ENCODE measurements around the gene VAV1.
"Not testable (repeated sequence)": the region's sequence is repeated elsewhere in the genome, so short reads cannot be mapped to it uniquely, and the experiment has no call there.

Gene VAV1

GRCh38 chr19:6761053-6761676, 11.3 kb upstream of the VAV1 start:
- DNase-seq: no peak

DNA sequence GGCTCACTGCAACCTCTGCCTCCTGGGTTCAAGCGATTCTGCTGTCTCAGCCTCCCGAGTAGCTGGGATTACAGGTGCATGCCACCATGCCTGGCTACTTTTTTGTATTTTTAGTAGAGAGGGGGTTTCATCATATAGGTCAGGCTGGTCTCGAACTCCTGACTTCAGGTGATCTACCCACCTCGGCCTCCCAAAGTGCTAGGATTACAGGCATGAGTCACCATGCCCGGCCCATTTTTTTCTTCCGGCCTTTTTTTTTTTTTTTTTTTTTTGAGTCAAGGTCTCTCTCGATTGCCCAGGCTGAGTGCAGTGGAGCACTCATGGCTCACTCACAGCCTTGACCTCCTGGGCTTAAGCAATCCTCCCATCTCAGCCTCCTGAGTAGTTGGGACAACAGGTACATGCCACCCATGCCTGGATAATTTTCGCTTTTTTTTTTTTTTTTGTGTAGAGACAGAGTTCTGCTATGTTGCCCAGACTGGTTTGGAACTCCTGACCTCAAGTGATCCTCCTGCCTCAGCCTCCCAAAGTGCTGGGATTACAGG, 10.2 kb upstream of the VAV1 start:
- DNase-seq: not testable (repeated sequence)

DNA sequence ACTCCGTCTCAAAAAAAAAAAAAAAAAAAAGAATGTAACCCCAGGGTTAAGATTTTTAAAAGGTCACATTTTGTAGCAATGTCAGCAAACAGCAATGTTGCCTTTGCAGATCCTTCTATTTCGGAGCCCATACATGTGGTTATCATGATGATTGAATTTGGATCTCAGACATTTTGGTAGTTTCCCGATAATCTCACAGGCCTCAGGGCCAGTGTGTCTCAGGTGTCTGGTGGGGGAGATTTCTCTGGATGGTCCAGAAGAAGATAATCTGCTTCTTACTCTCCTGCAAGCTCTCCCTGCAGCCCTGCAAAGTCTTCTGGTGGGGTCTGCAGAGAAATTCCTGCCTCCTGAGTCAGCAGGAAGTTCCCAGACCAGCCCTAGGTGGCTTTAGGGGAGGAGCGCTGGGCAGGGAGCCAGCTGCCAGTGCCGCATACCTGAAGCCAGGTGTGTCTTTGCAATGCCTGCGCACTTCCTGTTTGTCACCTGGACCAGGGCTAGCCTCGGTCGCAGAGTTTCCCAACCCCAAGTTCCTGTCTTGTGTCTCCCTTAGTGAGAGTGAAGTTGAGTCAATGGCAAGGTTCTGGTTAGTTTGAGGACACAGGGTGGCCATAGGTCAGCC, 6.7 kb upstream of the VAV1 start:
- no peak for DNase-seq

DNA sequence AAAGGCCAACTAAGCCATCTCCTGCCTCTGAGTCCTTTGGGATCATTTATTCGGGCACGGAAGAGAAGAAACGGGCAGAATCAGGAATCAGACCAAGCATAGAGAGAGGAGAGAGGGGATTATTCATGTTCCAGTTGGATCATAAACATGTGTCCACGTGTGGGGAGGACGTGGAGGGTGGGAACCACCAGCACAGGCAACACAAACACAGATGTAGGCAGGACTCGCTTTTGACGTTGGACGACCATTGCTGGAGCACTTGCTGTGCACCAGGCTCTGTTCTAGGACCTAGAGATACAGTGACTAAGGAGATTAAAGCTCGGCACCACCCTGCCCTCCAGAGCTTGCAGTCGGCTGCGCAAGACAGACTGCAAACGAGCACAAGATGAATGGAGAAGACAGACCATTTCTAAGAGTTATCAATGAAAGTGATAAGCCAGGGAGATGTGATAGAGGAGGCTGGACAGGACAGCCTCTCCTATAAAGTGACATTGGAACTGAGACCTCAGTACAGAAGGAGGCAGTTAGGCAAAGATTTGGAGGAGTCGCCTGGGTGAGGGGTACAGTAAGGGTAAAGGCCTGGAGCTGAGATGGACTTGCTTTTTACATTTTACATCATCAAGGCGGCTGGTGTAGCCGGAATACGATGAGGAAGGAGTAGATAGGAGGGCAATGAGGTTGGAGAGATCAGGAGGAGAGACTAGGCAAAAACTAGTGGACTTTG, 6.0 kb upstream of the VAV1 start:
- DNase-seq: no peak

DNA sequence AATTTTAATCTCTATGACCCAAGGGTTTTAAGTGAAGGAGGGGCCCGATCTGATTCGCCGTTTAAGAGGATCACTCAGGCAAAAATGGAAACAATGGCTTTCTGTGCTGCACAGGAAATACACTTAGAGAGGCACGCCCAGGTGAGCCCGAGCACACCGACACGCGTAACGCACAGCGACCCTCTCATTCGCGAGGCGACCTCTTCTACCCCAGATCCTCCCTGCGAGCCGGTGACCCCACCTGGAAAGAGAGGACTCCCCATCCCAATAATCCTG, 5.5 kb upstream of the VAV1 start:
- DNase-seq: no peak

GRCh38 chr19:6767357-6768235, 4.9 kb upstream of the VAV1 start, which contains the start of gene SH2D3A:
TSS of gene SH2D3A (minus strand) at chr19:6767435. CDS start at chr19:6763748, 3,687 bp downstream.
- no peak for DNase-seq

- DNase-seq: no peak
Observed at GRCh38 chr19:6768236-6768785, 4.2 kb upstream of the VAV1 start.

DNA sequence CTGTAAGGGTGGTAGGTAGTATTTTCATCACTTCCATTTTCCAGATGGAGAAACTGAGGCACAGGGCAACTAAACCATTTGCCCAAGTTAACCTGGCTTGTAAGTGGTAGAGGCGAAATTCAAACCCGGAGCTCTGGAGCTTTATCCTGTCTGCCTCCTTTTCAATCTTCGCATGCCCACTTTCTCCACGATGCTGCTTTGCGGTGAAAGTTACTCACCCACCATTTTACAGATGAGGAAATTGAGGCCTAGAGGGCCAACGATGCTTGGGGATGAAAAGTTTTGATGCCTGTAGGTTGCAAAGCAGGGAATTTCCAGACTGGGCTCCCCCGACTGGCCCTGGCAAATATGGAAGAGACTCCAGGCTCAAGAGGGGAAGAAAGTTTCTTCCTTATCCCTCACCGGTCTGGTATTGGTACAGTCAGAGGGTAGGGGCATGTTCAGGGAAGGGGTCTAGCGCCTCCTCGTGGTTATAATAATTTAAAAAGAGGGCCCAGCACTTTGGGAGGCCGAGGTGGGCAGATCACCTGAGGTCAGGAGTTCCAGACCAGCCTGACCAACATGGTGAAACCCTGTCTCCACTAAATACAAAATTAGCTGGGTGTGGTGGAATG, 3.4 kb upstream of the VAV1 start:
- DNase-seq: no peak

GRCh38 chr19:6771648-6772027, 870 bp upstream of the VAV1 start:
- DNase-seq: not testable (repeated sequence)

DNA sequence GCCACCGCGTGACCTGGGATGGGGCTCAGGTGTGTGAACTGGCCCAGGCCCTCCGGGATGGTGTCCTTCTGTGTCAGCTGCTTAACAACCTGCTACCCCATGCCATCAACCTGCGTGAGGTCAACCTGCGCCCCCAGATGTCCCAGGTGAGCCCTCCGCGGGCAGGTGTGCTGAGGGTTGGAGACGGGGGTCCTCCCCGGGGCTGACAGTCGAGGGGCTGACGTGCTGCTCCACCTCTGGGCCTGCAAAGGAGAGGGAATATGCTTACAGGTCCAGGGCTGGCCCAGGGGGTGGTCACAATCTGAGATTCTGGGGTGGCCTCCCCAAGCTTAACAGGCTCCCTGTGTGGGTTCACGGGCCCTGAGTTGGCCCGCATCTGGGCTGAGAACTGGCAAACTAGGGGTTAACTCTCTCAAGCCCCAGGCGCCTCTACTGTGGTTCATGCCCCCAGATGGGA, 386 bp downstream of the VAV1 start:
- no peak for DNase-seq

DNA sequence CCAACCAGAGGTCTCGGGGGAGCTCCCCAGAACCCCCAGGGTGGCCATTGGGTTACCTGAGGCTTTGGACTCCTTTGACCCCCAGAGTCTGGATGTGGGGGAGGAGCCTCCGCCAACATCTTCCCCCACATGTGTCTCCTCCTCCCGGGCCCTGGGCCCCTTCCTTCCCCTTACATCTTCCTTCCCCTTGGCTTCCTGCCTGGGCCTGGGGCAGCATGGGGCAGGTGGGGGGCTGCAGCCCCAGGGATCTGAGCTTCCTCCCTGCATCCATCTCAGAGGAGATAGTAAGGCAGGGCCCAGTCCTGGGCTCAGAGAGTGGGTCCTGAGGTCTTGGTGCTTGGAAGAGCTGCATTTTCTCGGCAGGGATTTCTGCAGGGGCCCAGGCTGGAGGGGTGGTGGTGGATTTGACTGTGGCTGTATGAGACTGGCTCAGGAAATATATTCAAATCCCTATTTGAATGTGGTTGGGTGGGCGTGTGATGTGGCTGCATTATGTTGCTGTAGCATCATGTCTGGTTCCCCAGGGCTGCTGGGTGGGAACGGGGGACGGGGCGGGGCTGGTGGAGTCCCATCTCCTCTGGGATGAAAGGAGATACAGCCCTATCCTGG, 919 bp downstream of the VAV1 start:
- DNase-seq: no peak

DNA sequence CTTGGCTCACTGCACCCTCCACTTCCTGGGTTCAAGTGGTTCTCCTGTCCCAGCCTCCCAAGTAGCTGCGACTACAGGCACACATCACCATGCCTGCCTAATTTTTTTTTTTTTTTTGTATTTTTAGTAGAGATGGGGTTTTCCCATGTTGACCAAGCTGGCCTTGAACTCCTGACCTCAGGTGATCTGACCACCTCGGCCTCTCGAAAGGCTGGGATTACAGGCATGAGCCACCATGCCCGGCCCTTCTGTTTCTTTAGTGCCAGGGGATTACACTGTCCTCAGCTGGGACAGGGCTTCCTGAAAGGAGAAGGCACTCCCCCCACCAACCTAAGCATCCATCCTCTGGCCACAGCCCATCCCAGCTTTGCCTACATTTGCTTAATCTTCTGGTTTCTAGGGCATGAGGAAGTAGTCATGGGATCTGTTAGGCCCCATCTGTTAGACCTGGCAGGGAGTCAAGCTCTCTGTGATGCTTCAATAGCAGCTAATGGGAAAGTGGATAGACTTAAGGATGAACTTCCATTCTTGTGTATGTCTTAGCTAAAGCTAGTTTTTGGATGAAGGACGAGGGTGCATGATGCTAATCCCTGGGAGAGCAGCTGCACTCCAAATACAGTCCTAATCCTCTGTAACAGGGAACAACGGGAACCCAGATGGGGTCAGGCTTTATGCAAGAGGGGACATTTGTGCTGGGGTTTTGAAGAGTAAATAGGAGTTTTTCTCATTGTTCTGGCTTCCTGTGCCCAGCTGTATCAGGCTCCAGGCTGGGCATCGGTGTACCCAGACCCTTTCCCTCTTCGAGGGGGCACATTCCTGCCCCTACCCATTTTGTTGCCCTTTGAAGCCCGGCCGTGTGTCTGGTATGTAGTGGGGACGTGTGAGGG, 2.6 kb downstream of the VAV1 start:
- no peak for DNase-seq

DNA sequence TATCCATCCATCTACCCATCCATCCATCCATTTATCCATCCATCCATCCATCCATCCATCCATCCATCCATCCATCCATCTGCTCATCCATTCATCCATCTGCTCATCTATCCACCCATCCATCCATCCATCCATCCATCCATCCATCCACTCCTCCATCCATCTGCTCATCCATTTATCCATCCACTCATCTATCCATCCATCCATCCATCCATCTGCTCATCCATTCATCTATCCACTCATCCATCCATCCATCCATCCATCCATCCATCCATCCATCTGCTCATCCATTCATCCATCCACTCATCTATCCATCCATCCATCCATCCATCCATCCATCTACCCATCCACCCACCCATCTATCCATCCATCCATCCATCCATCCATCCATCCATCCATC, 3.5 kb downstream of the VAV1 start:
- DNase-seq: not testable (repeated sequence)

- no peak for DNase-seq
Observed at GRCh38 chr19:6776999-6777398, 4.5 kb downstream of the VAV1 start.

GRCh38 chr19:6777434-6777833, 4.9 kb downstream of the VAV1 start:
- DNase-seq: no peak

DNA sequence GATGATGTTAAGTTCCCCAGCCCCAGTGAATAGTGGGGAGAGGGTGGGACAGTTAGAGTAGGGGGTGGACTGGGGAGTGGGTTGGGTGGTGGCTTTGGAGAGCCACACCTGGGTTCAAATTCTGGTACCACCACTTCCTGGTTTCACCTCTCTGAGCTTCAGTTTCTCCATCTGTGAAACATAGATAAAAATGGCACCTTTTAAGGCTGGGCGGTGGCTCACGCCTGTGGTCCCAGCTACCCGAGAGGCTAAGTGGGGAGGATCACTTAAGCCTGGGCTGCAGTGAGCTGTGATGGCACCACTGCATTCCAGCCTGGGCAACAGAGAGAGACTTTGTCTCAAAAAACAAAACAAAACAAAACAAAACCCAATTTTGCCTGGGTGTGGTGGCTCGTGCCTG, 5.9 kb downstream of the VAV1 start:
- DNase-seq: no peak

GRCh38 chr19:6779206-6779605, 6.7 kb downstream of the VAV1 start:
- no peak for DNase-seq

GRCh38 chr19:6787393-6787792, 14.9 kb downstream of the VAV1 start:
- no peak for DNase-seq

DNA sequence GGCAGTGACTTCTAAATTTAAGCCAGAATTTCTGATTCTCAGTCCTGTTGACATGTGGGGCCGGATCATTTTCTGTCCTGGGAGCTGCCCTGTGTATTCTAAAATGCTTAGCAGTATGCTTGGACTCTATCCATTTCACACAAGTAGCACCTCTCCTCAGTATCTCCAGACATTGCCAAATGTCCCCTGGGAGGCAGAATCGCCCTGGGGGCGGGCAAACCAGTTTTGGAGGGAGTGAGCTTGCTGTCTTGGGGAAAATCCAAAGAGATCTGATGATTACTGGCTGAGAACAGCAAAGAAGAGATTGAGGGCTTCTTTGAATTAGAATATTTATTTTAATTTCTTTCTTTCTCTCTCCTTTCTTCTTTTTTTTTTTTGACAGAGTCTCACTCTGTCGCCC, 16.4 kb downstream of the VAV1 start:
- no peak for DNase-seq

- no peak for DNase-seq
Observed at GRCh38 chr19:6790194-6791128, 18.0 kb downstream of the VAV1 start.

Data from T1000 (cell line).